ENCODE results near the gene CYP4F11. TPM values are rescaled to one million over a fixed set of nuclear protein-coding genes. Genes with fewer than 3 reads are reported as not detected.

CYP4F11 gene
- total RNA-seq, 1 donor, result not detected

GRCh38 chr19:15923702-15924101 lies 10.6 kb downstream of the CYP4F11 start:
- no peak for TF ChIP-seq CTCF (IDR thresholded peaks at IDR 0.05; ENCODE audit: insufficient read depth, low read depth, low read length)
- H3K4me3 ChIP-seq (ENCODE audit: low read depth, low read length), result no peak overlapping the region
- no peak for DNase-seq (ENCODE audit: low read depth)

GRCh38 chr19:15922021-15922420 lies 12.3 kb downstream of the CYP4F11 start:
- no peak for DNase-seq (ENCODE audit: low read depth)
- no peak overlapping the region for H3K4me3 ChIP-seq (ENCODE audit: low read depth, low read length)
- TF ChIP-seq CTCF (IDR thresholded peaks at IDR 0.05; ENCODE audit: insufficient read depth, low read depth, low read length), result no peak

GRCh38 chr19:15919243-15919642 lies 15.1 kb downstream of the CYP4F11 start:
- TF ChIP-seq CTCF (IDR thresholded peaks at IDR 0.05; ENCODE audit: insufficient read depth, low read depth, low read length), result no peak
- DNase-seq (ENCODE audit: low read depth), result no peak
- H3K4me3 ChIP-seq (ENCODE audit: low read depth, low read length), result no peak overlapping the region

- no peak for TF ChIP-seq CTCF (IDR thresholded peaks at IDR 0.05; ENCODE audit: insufficient read depth, low read depth, low read length)
- no peak overlapping the region for H3K4me3 ChIP-seq (ENCODE audit: low read depth, low read length)
- no peak for DNase-seq (ENCODE audit: low read depth)
Measured at GRCh38 chr19:15915109-15915508, 19.2 kb downstream of the CYP4F11 start.

GRCh38 chr19:15913830-15914229 lies 20.5 kb downstream of the CYP4F11 start:
- no peak for DNase-seq (ENCODE audit: low read depth)
- no peak overlapping the region for H3K4me3 ChIP-seq (ENCODE audit: low read depth, low read length)

GRCh38 chr19:15913384-15913783 lies 20.9 kb downstream of the CYP4F11 start:
- TF ChIP-seq CTCF (IDR thresholded peaks at IDR 0.05; ENCODE audit: insufficient read depth, low read depth, low read length), result no peak
- no peak overlapping the region for H3K4me3 ChIP-seq (ENCODE audit: low read depth, low read length)

More at GRCh38 chr19:15913830-15914229, 20.5 kb downstream of the CYP4F11 start:
- no peak for TF ChIP-seq CTCF (IDR thresholded peaks at IDR 0.05; ENCODE audit: insufficient read depth, low read depth, low read length)

GRCh38 chr19:15911599-15912235 lies 22.6 kb downstream of the CYP4F11 start:
- H3K4me3 ChIP-seq (ENCODE audit: low read depth, low read length), result no peak overlapping the region
- DNase-seq (ENCODE audit: low read depth), result no peak
- TF ChIP-seq CTCF (IDR thresholded peaks at IDR 0.05; ENCODE audit: insufficient read depth, low read depth, low read length), result no peak

More at GRCh38 chr19:15913384-15913783, 20.9 kb downstream of the CYP4F11 start:
- DNase-seq (ENCODE audit: low read depth), result no peak

Measured in fibroblast of villous mesenchyme (primary cell).